Measurements from ENCODE around the gene LY9. TPM values are rescaled to one million over a fixed set of nuclear protein-coding genes. Genes with fewer than 3 reads are reported as not detected.
A peak's percentile ranks its signal among the peaks of the same experiment; 100 is the strongest.

Gene LY9, protein sequence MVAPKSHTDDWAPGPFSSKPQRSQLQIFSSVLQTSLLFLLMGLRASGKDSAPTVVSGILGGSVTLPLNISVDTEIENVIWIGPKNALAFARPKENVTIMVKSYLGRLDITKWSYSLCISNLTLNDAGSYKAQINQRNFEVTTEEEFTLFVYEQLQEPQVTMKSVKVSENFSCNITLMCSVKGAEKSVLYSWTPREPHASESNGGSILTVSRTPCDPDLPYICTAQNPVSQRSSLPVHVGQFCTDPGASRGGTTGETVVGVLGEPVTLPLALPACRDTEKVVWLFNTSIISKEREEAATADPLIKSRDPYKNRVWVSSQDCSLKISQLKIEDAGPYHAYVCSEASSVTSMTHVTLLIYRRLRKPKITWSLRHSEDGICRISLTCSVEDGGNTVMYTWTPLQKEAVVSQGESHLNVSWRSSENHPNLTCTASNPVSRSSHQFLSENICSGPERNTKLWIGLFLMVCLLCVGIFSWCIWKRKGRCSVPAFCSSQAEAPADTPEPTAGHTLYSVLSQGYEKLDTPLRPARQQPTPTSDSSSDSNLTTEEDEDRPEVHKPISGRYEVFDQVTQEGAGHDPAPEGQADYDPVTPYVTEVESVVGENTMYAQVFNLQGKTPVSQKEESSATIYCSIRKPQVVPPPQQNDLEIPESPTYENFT
- 10 to 100 TPM in 1 of 2 donors, 1 to 10 TPM in 1; 7.6 to 19.0 TPM for total RNA-seq

- peak within 1 kb of the TSS; percentile 84 for H3K27ac Mint-ChIP-seq
- peaks cover 70% of the 10 kb centered on the region for H3K4me1 Mint-ChIP-seq (ENCODE audit: low read depth)
- H3K4me3 Mint-ChIP-seq = peak within 1 kb of the TSS; percentile 88 to 93
- H3K9me3 Mint-ChIP-seq = no peaks in the 10 kb centered on the region
- ATAC-seq (replicated peaks in 1 of 2) = peak; percentile 85 to 87
- no peaks in the 10 kb centered on the region for H3K27me3 Mint-ChIP-seq (ENCODE audit: low read depth)
- H3K36me3 Mint-ChIP-seq (ENCODE audit: insufficient read depth in 2 of 2) = peaks cover 0 to 4% of the 10 kb centered on the region in 2 donors
- DNase-seq = peak; percentile 78 to 85
Observed at GRCh38 chr1:160795951-160796383, at the start of gene LY9. LY9 (plus strand) TSS chr1:160796174; CDS start chr1:160796188, 14 bp downstream.

DNA sequence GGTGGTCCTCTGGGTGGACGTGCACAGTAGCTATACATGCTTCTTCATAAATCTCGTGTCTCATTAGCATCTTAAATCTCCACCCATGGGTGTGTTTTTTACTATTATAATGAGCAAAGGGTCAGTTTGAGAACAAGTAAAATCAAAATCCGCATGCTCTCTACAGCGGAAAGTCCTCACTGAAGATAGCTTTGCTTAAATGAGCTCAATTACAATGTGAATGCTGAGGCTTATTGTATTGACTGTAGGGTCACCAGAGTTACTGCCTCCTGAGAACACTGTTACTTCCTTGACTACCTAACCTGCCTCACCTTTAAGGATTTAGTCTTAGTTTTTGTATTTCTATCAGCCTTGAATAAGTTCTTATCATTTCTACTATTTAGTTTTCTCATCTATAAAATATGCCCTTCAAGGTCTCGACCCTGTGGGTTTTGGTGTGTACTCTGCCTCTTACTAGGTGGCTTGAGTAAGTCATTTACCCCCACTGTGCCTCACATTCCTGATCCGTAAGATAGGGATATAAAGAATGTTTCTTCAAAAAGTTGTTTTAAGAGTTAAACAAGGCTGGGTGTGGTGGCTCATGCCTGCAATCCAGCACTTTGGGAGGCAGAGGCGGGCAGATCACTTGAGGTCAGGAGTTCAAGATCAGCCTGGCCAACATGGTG is 49.0 kb upstream of the LY9 start:
- Mint-ChIP-seq H3K4me3 (no peak overlapping the region), H3K36me3 (ENCODE audit: insufficient read depth in 2 of 2) (peaks cover 0 to 14% of the 10 kb centered on the region in 2 donors), H3K9me3 (no peaks in the 10 kb centered on the region), H3K27ac (peak overlapping the region; percentile 32), H3K27me3 (ENCODE audit: low read depth) (no peaks in the 10 kb centered on the region), H3K4me1 (ENCODE audit: low read depth) (peaks cover 99% of the 10 kb centered on the region)
- DNase-seq (no peak), ATAC-seq (replicated peaks in 1 of 2) (no peak)

DNA sequence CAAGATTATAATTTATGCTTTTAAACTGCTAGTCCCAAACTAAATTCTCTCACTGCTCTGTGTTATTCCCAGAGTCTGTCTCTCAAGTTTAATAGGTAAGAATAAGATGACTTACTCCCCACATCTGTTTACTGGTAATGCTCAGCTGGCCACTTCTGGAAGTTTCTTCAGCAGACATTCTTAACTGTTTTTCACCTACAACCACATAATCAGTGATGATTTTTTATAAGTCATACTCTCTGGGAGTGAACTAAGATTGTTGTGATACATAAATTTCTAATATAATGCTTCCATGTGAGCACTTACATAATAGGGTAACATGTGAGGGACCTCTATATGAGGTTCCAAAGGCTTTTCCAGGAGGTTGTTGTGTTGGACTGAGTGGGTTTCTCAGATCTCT is 48.3 kb upstream of the LY9 start:
- DNase-seq (no peak), ATAC-seq (replicated peaks in 1 of 2) (no peak)
- Mint-ChIP-seq H3K9me3 (no peaks in the 10 kb centered on the region), H3K4me1 (ENCODE audit: low read depth) (peaks cover 99% of the 10 kb centered on the region), H3K27ac (peak overlapping the region; percentile 44), H3K4me3 (peak overlapping the region in 1 of 2 donors; percentile 23), H3K36me3 (ENCODE audit: insufficient read depth in 2 of 2) (peaks cover 0 to 16% of the 10 kb centered on the region in 2 donors), H3K27me3 (ENCODE audit: low read depth) (no peaks in the 10 kb centered on the region)

- DNase-seq (no peak), ATAC-seq (replicated peaks in 1 of 2) (no peak)
- Mint-ChIP-seq H3K9me3 (no peaks in the 10 kb centered on the region), H3K27me3 (ENCODE audit: low read depth) (no peaks in the 10 kb centered on the region), H3K4me3 (no peak overlapping the region), H3K27ac (no peak overlapping the region), H3K36me3 (ENCODE audit: insufficient read depth in 2 of 2) (peaks cover 0 to 19% of the 10 kb centered on the region in 2 donors), H3K4me1 (ENCODE audit: low read depth) (peaks cover 99% of the 10 kb centered on the region)
Observed at GRCh38 chr1:160748181-160748877, 47.6 kb upstream of the LY9 start.

DNA sequence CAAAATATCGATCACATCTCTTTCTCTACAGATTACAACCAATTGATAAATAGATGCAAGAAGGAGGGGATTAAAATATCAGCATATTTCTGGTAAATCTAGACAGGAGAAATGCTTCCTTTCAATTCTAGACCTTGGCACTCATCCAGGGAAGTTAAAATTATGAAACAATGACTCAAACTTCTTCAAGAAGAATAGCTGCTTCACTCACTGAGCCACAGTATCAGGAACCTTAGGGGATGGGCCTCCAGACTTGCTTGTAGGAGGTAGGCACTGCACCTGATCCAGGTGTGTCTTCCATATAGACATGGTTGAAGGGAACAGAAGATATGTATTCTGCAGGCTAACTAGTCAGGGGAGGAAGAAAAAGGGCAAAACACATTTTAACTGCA is 47.1 kb upstream of the LY9 start:
- ATAC-seq (replicated peaks in 1 of 2) (no peak), DNase-seq (no peak)
- Mint-ChIP-seq H3K27ac (peak overlapping the region; percentile 45), H3K4me1 (ENCODE audit: low read depth) (peaks cover 94% of the 10 kb centered on the region), H3K27me3 (ENCODE audit: low read depth) (no peaks in the 10 kb centered on the region), H3K9me3 (no peaks in the 10 kb centered on the region), H3K4me3 (no peak overlapping the region), H3K36me3 (ENCODE audit: insufficient read depth in 2 of 2) (peaks cover 0 to 19% of the 10 kb centered on the region in 2 donors)

GRCh38 chr1:160750608-160751007 is 45.4 kb upstream of the LY9 start:
- ATAC-seq (replicated peaks in 1 of 2) = peak in 1 of 2 donors; percentile 11
- Mint-ChIP-seq H3K36me3 (ENCODE audit: insufficient read depth in 2 of 2) (peaks cover 0 to 17% of the 10 kb centered on the region in 2 donors), H3K4me1 (ENCODE audit: low read depth) (peaks cover 84% of the 10 kb centered on the region), H3K27me3 (ENCODE audit: low read depth) (no peaks in the 10 kb centered on the region), H3K27ac (no peak overlapping the region), H3K4me3 (peak overlapping the region; percentile 62 to 64), H3K9me3 (no peaks in the 10 kb centered on the region)
- DNase-seq = peak in 1 of 2 donors; percentile 9

DNA sequence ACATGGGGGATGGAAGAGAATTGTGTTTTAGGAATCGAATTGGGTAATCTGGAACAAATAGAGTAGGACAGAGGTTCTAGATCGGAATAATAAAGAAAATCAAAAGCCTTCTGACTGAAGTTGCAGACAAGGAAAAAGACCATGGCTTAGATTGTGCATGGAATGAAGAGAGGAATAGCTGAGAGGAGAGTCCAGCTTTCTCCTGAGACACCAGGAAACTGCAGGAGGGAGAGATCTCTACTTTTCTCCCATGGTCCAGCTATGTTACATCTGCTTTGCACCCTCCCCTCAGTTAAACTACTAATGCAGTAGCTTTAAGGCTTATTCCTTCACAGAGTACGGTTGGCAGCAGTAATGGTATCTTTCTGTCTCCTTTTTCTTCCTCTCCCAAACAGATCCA is 43.6 kb upstream of the LY9 start:
- peaks cover 7 to 24% of the 10 kb centered on the region in 2 donors for H3K36me3 Mint-ChIP-seq (ENCODE audit: insufficient read depth in 2 of 2)

DNA sequence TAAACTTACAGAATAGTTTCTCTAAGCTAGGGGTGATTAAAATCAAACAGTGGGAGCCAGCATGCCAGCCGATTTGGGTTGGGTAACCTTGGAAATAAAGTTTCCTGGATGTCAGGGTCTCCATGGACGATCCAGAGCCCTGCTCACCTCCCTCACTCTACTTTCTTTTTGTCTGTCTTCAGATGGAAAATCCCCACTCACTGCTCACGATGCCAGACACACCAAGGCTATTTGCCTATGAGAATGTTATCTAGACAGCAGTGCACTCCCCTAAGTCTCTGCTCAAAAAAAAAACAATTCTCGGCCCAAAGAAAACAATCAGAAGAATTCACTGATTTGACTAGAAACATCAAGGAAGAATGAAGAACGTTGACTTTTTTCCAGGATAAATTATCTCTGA is 43.0 kb upstream of the LY9 start:
- peak overlapping the region; percentile 4 for H3K27ac Mint-ChIP-seq
- peaks cover 5 to 6% of the 10 kb centered on the region in 2 donors for H3K9me3 Mint-ChIP-seq
- peaks cover 7 to 24% of the 10 kb centered on the region in 2 donors for H3K36me3 Mint-ChIP-seq (ENCODE audit: insufficient read depth in 2 of 2)
- no peaks in the 10 kb centered on the region for H3K27me3 Mint-ChIP-seq (ENCODE audit: low read depth)
- DNase-seq (no peak), ATAC-seq (replicated peaks in 1 of 2) (no peak)
- no peak overlapping the region for H3K4me3 Mint-ChIP-seq
- H3K4me1 Mint-ChIP-seq (ENCODE audit: low read depth) = peaks cover 84% of the 10 kb centered on the region

More for the DNA sequence above, 43.6 kb upstream of the LY9 start:
- Mint-ChIP-seq H3K27ac (peak overlapping the region; percentile 47), H3K9me3 (peaks cover 5 to 6% of the 10 kb centered on the region in 2 donors), H3K4me3 (peak overlapping the region in 1 of 2 donors; percentile 39), H3K4me1 (ENCODE audit: low read depth) (peaks cover 84% of the 10 kb centered on the region), H3K27me3 (ENCODE audit: low read depth) (no peaks in the 10 kb centered on the region)
- ATAC-seq (replicated peaks in 1 of 2) = no peak
- no peak for DNase-seq

DNA sequence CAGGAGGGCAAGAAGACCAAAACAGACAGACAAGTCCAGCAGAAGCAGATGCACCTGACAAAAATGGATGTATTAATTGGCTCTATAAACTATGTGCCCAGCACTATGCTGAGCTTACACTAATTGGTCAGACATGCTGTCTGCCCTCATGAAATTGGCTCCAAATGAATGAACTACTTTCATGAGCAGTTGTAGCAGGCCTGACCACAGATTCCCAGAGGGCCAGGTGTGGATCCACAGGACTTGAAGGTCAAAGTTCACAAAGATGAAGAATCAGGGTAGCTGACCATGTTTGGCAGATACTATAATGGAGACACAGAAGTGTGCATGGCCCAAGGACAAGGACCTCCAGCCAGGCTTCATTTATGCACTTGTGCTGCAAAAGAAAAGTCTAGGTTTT is 42.4 kb upstream of the LY9 start:
- Mint-ChIP-seq H3K4me3 (no peak overlapping the region), H3K36me3 (ENCODE audit: insufficient read depth in 2 of 2) (peaks cover 7 to 24% of the 10 kb centered on the region in 2 donors), H3K4me1 (ENCODE audit: low read depth) (peaks cover 79% of the 10 kb centered on the region), H3K9me3 (peaks cover 5 to 6% of the 10 kb centered on the region in 2 donors), H3K27ac (no peak overlapping the region), H3K27me3 (ENCODE audit: low read depth) (no peaks in the 10 kb centered on the region)
- DNase-seq = no peak
- no peak for ATAC-seq (replicated peaks in 1 of 2)

DNA sequence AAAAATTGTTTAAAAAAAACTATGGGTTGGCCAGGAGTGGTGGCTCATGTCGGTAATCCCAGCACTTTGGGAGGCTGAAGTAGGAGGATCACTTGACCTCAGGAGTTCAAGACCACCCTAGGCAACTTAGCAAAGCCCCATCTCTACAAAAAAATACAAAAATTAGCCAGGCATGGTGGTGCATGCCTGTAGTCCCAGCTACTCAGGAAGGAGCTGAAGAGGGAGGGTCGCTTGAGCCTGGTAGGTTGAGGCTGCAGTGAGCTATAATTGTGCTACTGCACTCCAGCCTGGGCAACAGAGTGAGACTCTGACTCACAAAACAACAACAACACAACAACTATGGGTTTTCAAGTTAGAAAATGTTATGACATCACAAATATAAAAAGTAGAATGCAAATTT is 40.5 kb upstream of the LY9 start:
- Mint-ChIP-seq H3K27me3 (ENCODE audit: low read depth) (no peaks in the 10 kb centered on the region), H3K9me3 (peaks cover 5 to 6% of the 10 kb centered on the region in 2 donors), H3K4me1 (ENCODE audit: low read depth) (peaks cover 62% of the 10 kb centered on the region), H3K4me3 (peak overlapping the region; percentile 16 to 38), H3K36me3 (ENCODE audit: insufficient read depth in 2 of 2) (peaks cover 7 to 21% of the 10 kb centered on the region in 2 donors), H3K27ac (peak overlapping the region; percentile 26)
- ATAC-seq (replicated peaks in 1 of 2) = no peak
- DNase-seq = no peak

DNA sequence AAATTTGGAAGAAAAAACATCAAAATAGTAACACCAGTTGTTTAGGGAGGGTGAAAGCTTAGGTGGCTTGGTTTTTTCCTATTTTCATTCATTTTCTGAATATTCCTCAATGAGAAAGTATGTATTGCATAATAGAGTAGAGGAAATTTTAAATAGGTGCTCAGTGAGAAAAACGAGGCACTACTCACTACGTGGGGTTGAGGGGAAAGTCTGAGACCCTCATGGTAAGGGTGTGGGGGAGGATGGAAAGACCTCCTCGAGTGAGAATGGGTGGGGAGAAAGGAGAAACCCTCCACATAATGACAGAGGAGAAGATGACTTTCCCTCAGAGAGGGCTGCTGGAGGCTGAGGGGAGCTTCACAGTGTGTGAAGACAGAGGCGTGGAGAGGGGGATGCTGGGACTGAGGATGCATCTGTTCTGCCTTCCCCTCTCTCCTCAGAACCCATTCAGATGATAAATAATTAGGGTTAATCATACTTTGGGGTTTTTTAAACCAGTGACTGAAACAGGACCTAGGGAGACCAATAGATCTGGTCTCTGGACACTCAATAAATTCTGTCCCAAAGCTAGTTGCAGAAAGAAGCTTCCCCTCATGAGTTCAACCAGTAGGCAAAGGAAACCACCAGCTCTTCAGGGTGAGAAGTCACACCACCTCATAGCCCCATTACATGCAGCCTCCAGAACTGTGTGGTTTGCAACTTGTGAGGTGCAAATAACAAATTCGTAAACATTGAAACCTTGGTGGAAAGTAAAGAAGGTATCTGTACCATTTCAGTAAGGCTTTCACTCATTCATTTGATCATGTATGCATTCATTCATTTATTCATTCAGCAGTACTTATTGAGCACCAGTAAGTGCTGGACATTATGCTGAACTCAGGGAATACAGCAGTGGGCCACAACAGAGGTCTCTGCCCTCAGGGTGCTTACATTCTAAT is 39.8 kb upstream of the LY9 start:
- no peaks in the 10 kb centered on the region for H3K27me3 Mint-ChIP-seq (ENCODE audit: low read depth)
- peaks cover 54% of the 10 kb centered on the region for H3K4me1 Mint-ChIP-seq (ENCODE audit: low read depth)
- H3K9me3 Mint-ChIP-seq = peaks cover 6 to 7% of the 10 kb centered on the region in 2 donors
- H3K27ac Mint-ChIP-seq = peak overlapping the region; percentile 26
- DNase-seq (no peak), ATAC-seq (replicated peaks in 1 of 2) (peak; percentile 59)
- H3K36me3 Mint-ChIP-seq (ENCODE audit: insufficient read depth in 2 of 2) = peaks cover 7 to 14% of the 10 kb centered on the region in 2 donors
- peak overlapping the region; percentile 38 to 49 for H3K4me3 Mint-ChIP-seq

GRCh38 chr1:160756849-160757201 is 39.1 kb upstream of the LY9 start:
- DNase-seq = no peak
- Mint-ChIP-seq H3K27ac (peak overlapping the region; percentile 26), H3K4me1 (ENCODE audit: low read depth) (peaks cover 48% of the 10 kb centered on the region), H3K27me3 (ENCODE audit: low read depth) (no peaks in the 10 kb centered on the region), H3K9me3 (peaks cover 6 to 7% of the 10 kb centered on the region in 2 donors), H3K36me3 (ENCODE audit: insufficient read depth in 2 of 2) (peaks cover 7 to 12% of the 10 kb centered on the region in 2 donors), H3K4me3 (peak overlapping the region in 1 of 2 donors; percentile 38)
- peak; percentile 15 to 32 for ATAC-seq (replicated peaks in 1 of 2)
